GM19240 (cell line): ENCODE data around the gene CARHSP1.
"Not testable (repeated sequence)": the region's sequence is repeated elsewhere in the genome, so short reads cannot be mapped to it uniquely, and the experiment has no call there.

Source experiments
- DNase-seq: peaks from one replicate; pipeline ENCODE4 v3.0.0; 2011; ENCODE audit warnings: low spot score; ENCODE audit not compliant: insufficient read length

Gene CARHSP1

DNA sequence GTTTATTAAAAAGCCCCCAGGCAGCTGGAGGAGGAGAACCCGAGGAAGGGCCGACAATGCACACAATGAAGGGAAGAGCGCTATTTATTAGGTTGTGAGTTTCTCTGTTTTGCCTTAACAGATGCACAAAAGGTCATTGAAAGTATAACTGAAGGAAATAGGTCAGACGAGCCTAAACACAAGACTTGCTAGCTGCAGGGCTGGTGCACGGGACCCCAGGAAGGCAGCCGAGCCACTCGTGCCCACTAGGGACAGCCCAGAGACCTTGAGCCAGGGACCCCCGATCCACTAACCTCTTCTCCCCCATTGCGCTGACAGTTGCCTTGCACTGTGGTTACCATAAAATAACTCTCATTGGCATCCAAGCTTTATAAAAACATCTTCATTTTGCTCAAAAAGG, 24.6 kb upstream of the CARHSP1 start:
- no peak for DNase-seq

GRCh38 chr16:8892101-8892575, 23.3 kb upstream of the CARHSP1 start:
- DNase-seq = no peak

DNA sequence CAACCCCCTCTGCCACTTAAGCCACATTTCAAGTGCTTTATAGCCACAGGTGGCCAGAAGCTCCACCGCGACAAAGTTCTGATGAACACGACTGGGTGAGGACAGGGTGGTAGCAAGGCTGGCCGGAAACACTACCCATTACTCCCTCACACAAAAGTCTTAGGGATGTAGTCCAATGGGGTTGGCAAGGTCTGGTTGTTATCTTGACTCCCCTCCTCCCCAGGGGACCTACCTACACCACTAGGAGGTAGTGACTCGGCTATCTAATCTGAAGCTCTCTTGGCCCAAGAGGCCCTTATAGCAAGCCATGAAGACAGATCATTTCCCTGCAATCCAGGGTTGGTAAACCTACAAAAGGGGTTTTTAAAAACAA, 21.7 kb upstream of the CARHSP1 start:
- DNase-seq = no peak

DNA sequence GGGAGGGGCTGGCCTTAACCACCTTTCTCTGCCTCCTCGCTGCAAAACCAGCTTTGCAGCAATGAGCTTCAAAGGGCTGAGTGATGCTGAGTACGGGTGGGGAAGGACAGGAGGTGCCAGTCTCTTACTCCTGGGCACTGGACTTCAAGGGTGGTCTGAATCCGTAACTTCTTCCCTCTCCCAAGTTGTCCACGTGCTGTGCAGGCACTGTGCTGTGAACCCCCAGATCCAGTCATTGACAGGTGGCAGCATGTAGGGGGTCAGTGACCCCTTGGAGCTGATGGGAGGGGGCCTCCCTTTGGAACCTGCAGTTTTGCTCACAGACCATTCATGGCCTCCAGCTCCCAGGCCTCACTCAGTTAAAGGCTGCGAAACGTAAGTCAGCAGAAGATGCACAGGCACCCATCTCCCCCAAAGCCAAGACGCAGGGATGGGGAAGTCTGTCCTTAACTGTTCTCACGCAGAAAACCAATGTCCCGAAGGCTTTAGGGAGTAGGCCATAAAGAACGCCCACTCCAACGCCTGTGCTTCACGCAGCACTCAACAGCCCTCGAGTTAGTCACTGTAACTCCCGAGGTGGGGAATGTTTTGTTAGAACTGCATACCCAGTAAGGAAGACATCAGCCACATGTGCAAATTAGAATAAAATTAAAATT, 21.2 kb upstream of the CARHSP1 start:
- DNase-seq = no peak

- no peak for DNase-seq
Measured at GRCh38 chr16:8888951-8889892, 20.4 kb upstream of the CARHSP1 start.

DNA sequence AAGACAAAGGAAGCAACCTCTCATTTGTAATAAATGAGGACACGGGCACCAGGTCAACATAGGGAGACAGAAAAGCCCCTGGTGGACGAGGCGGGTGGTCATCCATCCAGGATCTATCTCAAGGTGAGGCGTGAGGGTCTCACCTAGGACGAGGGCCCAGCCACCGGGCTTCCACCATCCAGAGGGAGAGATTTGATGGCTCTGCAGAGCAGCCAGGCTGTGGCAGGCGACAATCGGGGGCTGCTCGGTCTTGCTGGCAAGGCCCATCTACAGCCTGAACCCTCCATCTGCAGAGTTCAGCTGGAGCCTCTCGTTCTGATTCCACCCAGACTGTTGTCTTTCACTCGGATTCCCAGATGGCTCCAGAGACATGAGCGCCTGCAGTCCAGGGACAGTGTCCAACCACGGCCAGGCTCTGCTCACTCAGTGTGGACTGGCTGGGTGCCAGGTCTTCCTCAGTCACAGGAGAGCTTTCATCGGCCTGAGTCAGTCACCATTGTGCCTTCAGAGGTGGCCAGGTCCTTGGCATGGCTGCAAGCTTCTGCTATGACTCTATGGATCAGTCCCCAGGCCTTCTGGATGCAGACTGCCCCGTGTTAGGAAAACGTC, 19.2 kb upstream of the CARHSP1 start:
- no peak for DNase-seq

- DNase-seq = no peak
Measured at GRCh38 chr16:8887431-8887765, 18.6 kb upstream of the CARHSP1 start.

DNA sequence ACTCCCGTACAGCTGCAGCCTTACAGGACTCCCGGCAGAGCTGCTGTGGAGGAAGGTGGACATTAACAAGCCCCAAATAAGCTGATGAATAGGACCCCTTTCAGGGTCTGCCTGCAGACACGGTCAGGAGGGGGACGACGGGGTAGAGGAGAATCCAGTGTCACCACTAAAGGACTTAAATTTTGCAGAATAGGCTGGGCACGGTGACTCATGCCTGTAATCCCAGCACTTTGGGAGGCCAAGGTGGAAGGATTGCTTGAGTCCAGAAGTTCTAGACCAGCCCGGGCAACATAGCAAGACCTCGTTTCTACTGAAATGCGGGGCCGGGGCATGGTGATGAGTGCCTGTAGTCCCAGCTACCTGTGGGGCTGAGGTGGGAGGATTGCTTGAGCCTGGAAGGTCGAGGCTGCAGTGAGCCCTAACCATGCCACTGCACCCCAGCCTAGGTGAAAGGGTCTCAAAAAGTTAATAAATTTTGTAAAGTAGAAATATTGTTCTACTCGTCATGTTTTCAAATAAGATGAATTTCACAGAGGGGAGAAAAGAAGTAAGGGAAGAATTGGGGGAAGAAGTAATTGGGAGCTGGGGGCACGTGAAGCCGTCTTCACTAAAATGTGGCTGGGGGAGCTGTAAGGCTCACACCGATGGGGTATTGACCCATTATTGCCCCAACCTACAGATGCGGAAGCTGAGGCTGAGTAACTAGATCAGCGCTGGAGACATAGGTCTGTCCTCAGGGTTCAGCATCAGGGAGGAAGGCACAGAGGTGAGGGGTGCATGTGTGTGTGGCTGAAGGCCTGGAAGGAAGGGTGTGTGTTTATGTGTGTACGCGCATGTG, 18.0 kb upstream of the CARHSP1 start:
- no peak for DNase-seq

DNA sequence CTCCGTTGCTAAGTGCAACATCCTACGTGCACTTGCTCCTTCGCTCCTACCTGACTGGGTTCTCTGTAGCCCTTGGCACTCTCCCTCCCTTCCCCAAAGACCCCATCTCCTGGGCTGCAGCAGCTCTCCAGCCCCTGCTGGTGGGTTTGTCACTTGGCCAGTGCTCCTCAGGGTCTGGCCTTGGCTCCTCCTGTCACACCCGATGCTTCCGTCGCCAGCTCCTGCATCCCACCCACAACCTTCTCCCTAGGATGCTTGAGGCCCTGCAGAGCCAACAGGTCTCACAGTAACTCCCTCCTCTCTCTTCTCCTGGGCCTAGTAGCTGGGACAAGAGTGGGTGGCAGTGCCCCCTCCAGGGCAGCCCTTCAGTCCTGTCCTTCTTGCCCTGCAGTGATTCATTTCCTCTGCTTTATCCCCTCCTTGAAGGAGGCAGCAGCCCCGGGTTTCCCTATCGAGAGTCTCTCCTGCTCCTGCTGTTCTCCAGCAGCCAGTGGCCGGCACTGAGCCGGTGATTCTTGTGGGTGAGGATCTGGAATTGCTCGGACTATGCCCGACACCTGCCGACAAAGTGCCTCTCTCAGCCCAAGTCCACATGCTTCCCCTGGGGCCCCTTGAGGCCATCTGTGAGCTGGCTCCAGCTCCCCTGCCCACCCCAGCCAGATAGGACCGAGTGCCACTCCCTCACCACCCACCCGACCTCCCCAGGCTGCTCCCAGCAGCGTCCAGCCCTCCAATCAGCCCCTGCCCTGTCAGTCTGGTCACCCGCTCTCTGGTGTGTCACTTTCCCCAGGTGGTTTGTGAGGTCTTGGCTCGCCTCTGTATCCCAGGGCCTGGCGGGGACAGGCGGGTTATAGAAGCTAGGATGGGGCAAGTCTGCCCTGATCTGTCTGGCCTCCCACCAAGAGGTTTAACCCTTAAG, 17.1 kb upstream of the CARHSP1 start:
- no peak for DNase-seq

DNA sequence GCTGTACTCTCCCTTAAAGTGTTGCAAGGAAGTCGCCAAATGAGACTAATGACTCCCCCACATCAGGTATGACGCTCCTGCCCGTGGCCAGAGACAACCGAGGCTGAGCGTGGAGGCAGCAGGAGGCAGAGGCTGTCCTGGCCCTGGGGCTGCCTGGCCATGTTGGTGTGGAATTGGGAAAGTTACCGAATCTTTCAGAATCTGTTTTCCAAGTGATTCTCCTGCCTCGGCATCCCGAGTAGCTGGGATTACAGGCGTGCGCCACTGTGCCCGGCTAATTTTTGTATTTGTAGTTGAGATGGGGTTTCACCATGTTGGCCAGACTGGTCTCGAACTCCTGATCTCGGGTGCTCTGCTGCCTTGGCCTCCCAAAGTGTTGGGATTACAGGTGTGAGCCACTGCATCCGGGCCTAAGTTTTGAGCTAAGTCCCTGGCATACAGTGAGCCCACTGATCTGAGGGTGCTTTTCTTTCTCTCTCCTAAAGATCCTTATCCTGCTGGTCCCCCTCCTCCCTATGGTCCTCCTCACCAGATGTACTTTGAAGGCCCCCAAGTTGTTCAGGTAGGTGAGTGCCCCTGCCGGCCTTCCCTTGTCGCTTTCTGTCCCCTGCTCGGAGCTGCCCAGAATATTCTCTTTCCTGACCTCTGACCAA, 14.0 kb upstream of the CARHSP1 start:
- no peak for DNase-seq

- no peak for DNase-seq
Measured at GRCh38 chr16:8882041-8882617, 13.3 kb upstream of the CARHSP1 start, which contains the start of gene LITAFD. Gene LITAFD, plus strand, starts transcription at chr16:8882351. Its CDS starts 2,005 bp downstream, at chr16:8884356.

- DNase-seq = no peak
Measured at GRCh38 chr16:8880839-8881510, 12.2 kb upstream of the CARHSP1 start.

GRCh38 chr16:8878523-8878911, 9.7 kb upstream of the CARHSP1 start:
- no peak for DNase-seq

GRCh38 chr16:8877894-8878522, 9.2 kb upstream of the CARHSP1 start:
- no peak for DNase-seq

GRCh38 chr16:8875317-8875716, 6.5 kb upstream of the CARHSP1 start:
- DNase-seq = not testable (repeated sequence)

DNA sequence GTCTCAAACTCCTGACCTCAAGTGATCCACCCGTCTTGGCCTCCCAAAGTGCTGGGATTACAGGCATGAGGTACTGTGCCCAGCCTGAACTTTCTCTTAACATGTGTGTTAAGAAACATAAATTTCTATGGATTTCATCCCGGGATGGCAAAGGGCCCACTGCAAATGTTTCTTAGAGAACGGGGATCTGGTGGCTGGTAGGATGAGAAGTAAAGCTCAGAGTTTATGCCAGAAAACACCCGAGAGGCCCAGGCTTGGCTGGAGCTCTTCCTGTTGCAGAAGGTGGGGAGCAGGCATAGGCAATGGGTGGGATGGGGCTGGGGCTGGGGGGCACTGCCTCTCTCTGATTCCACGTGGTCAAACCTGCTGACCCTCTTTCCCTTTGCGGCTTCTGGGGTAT, 5.6 kb upstream of the CARHSP1 start:
- no peak for DNase-seq

- not testable (repeated sequence) for DNase-seq
Measured at GRCh38 chr16:8873866-8874195, 5.0 kb upstream of the CARHSP1 start.
